B cell (primary cell): Measurements from ENCODE around the gene CNTN4.

Source experiments
- CTCF ChIP-seq: fragments of 200-600 bp; IDR thresholded peaks from one replicate; pipeline ENCODE4 v1.8.0; 2022; ENCODE audit warnings: antibody characterized with exemption, mild to moderate bottlenecking
- EZH2 ChIP-seq: IDR thresholded peaks from 2 replicates; pipeline ENCODE4 v1.6.1; 2012; ENCODE audit warnings: borderline replicate concordance, low read depth, mild to moderate bottlenecking, moderate library complexity, low read length; ENCODE audit not compliant: insufficient read depth, poor library complexity, severe bottlenecking

GRCh38 chr3:2110597-2111117, 12.0 kb downstream of the CNTN4 start:
- TF ChIP-seq CTCF: no peak
- no peak for TF ChIP-seq EZH2
